H1 (cell line): ENCODE data around the gene TTC6. TPM values are rescaled to one million over a fixed set of nuclear protein-coding genes. Genes with fewer than 3 reads are reported as not detected.

ENCODE experiments used
- ASH2L ChIP-seq: fragments of 200-600, 300-600 bp; sonication (generic); IDR thresholded peaks from one replicate; pipeline ENCODE4 v1.7.1; 2017; ENCODE audit warnings: low read length
- CREB1 ChIP-seq: IDR thresholded peaks from 2 replicates; pipeline ENCODE4 v1.6.1; 2012; ENCODE audit warnings: inconsistent platforms
- polyA plus RNA-seq, 7 experiments: library from polyadenylated mRNA; depleted of rRNA in 3 of 7; stranded (reverse) in 5 of 7; unstranded in 2 of 7; fragments of >200 nt in 5 of 7; fragments of 200-250 nt in 2 of 7; gene quantifications; 1 replicate in 5 of 7; 2 replicates in 1 of 7; 4 replicates in 1 of 7; pipeline versions ENCODE4 v1.2.1 to v1.2.3, GENCODE V29; 2011 to 2013; ENCODE audit warnings: missing spikeins in 2 of 7, mixed read lengths in 2 of 7
- total RNA-seq: library from RNA; stranded (reverse); fragmentation: NEBNext Ultra II Directional; extraction: Animal tissue kit (Norgen Biotek cat#: 25700); gene quantifications from 2 replicates; pipeline ENCODE4 v1.2.1, GENCODE V29; 2021

Gene TTC6
- total and polyA plus RNA-seq, 2 of the 8 experiments (the other 6 are each of a cell fraction or from before 2014, with no cell fraction given): 0.02 TPM; not detected in 1

DNA sequence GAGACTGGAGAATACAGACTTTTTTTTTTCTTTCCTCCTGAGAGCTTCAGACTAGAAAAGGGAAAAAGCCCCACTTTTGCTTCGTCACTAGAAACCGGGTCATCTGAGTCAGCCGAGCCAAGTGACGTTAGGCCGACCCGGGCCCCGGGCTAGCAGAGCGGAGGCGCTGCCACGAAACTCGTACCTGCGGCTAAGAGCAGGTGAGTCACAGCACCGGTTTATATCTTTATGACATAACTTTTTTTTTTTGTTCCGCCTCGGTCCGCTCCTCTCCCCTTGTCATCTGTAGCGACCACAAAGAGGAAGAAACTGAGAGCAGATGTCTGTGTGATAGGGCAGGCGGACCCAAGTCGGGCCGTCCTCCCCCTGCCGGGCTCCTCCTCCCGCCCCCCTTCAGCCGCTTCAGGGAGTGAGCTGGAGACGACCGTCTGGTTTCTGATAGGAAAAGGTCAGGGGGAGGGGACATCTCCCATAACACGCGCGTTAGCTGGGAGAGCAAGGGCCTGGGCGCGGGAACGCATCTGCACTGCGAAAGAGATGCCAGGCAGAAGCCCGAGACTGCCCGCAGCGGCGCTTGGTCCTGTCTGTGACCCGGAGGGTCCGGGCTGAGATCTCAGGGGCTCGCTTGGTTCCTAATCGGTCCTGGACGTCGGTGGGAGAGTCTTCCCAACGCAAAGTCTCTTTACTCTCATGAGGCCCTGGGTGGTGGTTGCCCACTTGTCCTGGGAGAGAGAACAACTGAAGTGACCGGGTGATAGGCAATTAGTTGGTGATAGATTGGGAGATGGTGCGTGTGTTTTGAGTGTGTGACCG, 586 bp downstream of the TTC6 start (continued):
- TF ChIP-seq ASH2L: peak; percentile 33
- 0 out of 2 replicates have a peak, but pooled peaks have one; percentile 17 for TF ChIP-seq CREB1
